ENCODE measurements around the gene KDM1B.

GRCh38 chr6:18215436-18215835 is 60.2 kb downstream of the KDM1B start:
- TF ChIP-seq CTCF (IDR thresholded peaks at IDR 0.05) (no peak), RFX5 (IDR thresholded peaks at IDR 0.05; ENCODE audit: low read length) (no peak), CHD2 (IDR thresholded peaks at IDR 0.05; ENCODE audit: low read length, partially characterized antibody) (no peak), POLR2AphosphoS5 (IDR thresholded peaks at IDR 0.05; ENCODE audit: low read depth, low read length) (no peak), EP300 (IDR thresholded peaks at IDR 0.05; ENCODE audit: borderline replicate concordance in 1 of 2, low read depth in 1 of 2, low read length in 1 of 2) (no peak), REST (IDR thresholded peaks at IDR 0.05; ENCODE audit: low read depth, low read length) (no peak), RCOR1 (IDR thresholded peaks at IDR 0.05; ENCODE audit: low read length) (no peak), EZH2phosphoT487 (IDR thresholded peaks at IDR 0.05; ENCODE audit: borderline replicate concordance, low read depth) (no peak), SIN3A (IDR thresholded peaks at IDR 0.05; ENCODE audit: borderline replicate concordance, low read depth, low read length) (no peak), NRF1 (IDR thresholded peaks at IDR 0.05; ENCODE audit: low read depth, low read length) (no peak), USF2 (IDR thresholded peaks at IDR 0.05; ENCODE audit: borderline replicate concordance, low read depth, low read length) (no peak)

All from SK-N-SH (cell line).